Stimulated activated CD8-positive, alpha-beta memory T cell treated with anti-CD3 and anti-CD28 coated beads, Interleukin-7, amount 100 ng/mL, for 48 hours (primary cell): ENCODE data around the gene MFNG.

Source experiments
- DNase-seq, 2 donors: peaks; one replicate each; pipeline ENCODE4 v3.0.0-alpha.2; 2020; ENCODE audit warnings: low read depth in 1 of 2; ENCODE audit errors: extremely low read depth in 1 of 2

MFNG gene

DNA sequence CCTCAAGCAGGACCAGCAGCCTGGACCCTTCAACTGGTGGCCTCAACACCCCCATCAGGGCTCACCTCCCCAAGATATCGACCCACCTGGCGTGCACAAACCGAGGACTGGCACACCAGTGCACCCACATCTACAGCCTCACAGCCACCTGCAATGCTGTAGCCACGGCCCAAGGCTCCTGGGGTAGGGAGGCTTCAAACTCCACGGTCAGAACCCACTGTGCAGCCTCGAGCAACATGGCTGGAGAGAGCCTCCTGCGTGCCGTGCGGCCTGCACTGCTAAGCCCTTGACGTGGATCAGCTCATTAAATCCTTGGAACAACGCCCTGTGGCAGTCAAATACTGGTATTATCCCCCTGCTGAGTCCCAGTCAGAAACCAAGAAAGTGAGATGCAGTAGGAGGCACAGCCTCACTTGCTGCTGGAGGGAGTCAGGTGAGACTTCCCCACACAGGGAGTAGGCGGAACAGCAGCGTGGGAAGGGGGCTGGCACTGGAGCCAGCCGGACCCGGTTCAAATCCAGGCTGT, 28.4 kb upstream of the MFNG start:
- no peak for DNase-seq

DNA sequence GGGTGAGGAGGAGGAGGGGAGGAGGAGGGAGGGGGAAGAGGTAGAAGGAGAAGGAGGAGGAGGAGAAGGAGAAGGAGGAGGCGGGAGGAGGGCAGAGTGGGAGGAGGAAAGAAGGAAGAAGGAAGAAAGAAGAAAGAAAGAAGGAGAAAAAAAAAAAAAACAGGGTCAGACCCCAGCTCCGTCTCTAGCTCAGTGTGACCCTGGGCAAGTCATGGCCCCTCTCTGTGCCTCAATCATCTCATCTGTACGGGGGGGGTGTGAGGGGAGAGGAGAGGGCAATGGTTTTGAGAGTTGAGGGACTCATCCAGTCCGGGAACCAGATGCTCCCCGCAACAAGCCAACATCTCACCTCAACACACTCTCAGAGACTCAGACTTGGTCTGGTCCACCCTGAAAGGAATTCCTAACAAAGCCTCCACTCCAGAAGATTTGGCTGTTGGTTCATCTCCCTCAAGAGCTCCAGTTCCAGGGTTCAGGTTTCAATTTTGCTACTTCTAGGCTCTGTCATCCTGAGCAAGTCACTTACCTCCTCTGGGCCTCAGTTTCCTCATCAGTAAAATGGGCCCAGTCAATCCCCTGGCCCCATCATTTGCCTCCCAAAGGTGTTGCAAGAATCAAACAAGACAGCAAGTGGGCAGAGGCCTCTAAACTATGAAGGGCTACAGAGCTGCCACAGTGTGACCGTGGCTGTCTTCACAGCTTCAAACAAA, 25.4 kb upstream of the MFNG start:
- no peak for DNase-seq

DNA sequence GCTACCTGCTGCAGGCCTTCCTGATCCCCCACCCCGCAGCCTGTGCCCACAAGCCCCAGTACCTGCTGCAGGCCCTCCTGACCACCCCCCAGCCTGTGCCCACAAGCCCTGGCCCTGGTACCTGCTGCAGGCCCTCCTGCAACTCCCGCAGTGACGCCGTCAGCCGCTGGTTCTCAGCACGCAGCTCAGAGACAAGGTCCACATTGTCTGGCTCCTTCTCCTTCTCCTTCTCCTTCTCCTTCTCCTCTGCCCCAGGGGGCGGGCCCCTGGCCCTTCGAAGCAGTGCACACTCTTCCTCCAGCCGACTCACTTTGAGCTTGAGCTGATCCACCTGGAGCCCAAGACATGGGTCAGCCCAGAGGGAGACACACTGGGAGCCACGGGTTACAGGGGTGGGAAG, 23.9 kb upstream of the MFNG start:
- DNase-seq, result no peak

DNA sequence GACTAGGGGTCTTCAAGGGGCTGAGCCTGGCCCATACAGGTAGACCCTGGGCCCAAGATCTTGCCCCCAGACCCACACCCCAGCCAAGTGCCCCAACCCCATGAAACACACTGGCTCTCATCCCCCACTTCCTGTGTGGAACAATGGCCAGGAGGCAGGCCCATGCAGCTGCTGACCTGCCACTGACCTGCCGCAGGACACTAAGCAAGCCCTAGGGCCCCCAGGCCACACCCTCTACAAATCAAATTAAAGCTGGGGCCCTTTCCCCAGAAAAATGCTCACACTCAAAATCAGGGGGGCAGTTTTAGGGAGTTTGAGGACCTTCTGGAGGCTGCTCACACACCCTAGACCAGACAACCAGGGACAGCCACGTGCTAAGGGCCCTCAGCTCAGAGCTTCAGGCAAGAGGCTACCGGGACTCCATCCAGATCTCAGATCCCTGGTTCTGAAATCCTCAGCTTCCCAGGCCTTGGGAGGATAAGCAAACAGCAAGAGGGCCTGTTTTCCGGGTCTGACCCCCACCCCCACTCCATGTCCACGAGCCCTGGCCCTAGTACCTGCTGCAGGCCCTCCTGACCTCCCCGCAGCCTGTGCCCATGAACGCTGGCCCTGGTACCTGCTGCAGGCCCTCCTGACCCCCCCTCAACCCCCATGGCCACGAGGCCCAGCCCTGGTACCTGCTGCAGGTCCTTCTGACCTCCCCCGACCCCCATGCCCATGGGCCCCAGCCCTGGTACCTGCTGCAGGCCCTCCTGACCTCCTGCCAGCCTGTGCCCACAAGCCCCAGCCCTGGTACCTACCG, 23.1 kb upstream of the MFNG start:
- no peak for DNase-seq

DNA sequence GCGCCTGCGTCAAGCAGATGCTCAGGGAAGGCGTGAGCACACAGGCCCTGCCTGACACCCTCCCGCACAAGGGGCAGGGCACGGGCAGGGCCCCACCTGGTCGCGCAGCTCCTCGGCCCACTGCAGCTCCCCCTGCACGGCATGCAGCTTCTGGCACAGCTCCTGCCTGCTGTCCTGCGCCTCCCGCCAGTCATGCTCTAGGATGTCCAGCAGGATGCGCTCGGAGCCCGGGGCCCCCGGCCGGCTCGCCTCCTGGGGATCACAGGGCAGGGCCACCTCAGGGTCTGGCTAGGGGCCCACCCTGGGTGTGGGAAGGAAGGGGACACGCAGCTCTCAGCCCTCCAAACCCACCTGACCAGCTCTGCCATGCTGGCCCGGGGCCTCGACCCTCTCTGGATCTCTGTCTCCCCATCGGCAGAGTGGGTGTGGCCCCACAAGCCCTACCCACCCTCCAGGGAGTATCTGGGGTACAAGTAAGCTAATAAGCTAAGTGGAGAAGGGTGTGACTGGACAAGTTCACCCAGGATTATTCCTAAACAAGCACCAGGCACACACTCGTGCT, 22.3 kb upstream of the MFNG start:
- DNase-seq, result no peak

DNA sequence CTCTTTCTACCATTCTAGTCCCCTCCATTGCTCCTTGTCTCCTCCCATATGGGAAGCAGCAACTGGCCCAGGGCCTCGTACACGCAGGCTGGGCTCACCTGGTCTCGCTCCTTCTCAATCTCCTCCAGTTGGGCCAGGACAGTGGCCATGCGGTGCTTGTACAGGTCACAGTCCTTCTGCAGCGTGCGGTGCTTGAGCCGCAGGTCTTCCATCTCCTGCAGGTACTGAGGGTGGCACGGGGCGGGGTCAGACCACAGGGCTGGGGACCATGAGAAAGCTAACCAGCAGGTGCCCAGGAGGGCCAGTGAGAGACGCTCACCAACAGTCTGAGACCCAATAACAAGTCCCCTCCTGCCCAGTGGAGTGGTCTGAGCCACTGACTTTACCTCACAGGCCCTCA, 21.5 kb upstream of the MFNG start:
- no peak for DNase-seq

DNA sequence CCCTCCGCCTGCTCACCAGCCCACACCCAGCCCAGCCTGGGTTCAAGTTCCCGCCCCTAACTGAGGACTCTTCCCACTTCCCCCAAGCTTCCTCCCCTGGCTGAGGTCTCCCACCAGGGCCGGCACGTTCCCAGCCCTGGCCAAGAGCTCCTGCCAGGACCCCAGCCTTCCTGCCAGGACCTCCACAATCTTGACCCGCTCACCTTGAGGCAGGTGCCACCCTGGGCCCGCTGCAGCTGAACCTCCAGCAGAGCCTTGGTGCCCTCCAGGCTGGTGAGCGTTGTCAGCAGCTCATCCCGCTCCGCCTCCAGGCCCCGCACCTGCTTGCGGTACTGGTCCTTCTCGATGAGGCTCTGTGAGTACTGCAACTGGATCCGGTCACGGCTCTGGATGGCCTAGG, 19.8 kb upstream of the MFNG start:
- no peak for DNase-seq

DNA sequence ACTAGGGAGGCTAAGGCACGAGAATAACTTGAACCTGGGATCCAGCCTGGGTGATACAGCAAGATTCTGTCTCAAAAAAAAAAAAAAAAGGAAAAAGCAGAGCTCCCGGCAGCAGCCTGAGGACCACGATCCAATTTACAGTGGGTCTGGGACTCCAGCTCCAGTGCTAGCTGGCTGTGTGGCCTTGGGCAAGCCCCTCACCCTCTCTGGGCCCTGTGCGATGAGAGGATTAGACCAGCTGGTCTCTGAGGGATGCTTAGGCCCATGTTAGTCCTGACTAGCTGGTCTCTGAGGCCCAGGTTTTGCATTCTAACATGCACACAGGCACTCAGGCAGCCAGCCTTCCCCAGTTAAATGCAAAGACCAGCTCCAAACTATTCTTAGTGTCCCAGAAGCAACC, 19.4 kb upstream of the MFNG start:
- DNase-seq, result no peak

DNA sequence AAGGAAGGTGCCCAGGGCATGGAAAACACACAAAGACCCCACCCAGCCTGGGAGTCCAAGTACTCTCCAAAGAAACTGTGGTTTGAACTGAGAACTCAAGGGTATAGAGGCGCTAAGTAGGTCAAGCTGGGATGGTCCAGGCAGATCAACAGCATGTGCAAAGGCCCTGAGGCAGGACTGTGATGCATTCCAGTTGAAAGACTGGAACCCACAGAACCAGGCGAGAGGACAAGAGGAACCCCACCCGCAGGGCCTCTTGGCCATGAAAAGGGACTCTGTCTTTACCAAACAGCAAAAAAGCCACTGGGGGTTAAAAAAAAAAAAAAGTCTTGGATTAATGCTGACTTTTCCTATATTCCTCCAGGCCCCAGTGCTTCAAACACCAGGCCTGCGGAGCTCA, 18.8 kb upstream of the MFNG start:
- no peak for DNase-seq

DNA sequence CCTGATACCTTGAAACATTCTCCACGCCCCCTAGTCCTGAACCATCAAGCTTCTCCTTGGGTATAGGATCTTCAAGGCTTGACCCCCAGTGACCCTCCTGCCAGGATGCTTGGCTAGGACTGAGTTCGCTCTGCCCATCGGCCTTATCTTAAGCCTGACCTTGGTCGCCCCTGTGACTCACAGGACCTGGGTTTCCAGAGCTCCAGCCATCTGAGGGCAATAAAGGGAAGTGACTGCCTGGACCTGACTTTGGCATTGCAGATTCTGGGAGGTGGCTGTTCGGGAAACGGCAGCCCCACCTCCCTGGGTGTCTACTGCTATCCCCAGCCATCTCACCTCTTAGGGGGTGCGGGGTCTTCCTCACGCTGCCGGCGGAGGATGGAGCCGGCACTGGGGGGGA, 17.7 kb upstream of the MFNG start:
- no peak for DNase-seq

DNA sequence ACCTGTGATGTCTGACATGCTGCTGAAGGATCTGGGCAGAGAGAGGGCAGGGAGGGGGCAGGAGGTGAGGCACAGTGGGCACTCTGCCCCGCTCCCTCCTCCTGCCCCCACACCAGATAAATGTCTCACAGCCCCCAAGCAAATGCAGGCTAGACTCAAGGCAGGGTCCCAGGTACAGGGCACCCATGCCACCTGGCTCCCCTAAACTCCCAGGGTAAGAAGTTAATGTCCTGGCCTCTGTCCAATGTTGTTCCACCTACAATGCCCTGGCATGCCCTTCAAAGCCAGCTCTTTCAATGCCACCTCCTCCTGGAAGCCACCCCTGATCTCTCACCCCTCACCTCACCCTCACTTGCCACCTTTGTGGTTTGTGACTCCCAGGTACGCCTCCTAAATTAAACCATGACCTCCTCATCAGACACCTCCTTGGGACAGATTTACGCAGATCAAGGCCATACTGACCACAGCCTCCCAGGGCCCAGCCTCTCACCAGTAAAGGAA, 17.0 kb upstream of the MFNG start:
- no peak for DNase-seq

DNA sequence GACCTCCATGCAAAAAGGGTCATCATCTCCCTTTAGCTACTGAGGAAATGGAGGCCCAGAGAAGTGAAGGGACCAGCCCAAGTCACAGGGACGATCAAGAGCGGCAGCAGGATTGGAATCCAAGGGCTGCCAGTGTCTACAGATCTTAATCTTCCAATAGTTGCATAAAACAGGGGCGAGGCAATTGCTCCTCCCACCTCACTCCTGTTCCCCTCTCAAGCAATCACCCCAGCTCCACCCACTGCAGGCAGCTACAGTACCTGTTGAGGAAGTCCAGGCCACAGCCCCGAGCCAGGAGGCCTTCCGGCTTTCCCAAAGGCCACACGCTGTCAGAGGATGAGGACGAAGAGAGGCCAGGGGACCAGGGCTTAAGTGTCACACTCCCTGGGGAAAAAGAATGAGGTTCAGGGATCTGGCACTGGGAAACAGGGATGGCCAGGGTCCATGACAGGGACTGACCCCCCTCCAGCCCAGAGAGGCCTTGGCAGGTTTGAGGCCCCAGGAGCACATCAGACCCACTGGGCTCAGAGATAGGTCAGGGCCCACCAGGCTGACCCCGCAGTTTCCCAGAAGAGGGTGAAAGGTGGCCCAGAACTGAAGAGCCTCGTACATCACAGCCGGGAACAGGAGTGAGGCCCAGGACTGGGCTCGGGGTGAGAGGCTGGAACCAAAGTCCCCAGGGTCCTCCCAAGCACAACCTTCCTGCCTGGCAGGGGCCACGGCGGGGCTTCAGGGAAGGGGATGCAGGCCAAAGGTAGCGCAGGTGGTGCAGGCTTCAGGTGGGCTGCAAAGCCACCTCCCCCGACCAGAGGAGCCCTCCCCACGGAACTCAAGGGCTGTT, 16.4 kb upstream of the MFNG start:
- no peak for DNase-seq

DNA sequence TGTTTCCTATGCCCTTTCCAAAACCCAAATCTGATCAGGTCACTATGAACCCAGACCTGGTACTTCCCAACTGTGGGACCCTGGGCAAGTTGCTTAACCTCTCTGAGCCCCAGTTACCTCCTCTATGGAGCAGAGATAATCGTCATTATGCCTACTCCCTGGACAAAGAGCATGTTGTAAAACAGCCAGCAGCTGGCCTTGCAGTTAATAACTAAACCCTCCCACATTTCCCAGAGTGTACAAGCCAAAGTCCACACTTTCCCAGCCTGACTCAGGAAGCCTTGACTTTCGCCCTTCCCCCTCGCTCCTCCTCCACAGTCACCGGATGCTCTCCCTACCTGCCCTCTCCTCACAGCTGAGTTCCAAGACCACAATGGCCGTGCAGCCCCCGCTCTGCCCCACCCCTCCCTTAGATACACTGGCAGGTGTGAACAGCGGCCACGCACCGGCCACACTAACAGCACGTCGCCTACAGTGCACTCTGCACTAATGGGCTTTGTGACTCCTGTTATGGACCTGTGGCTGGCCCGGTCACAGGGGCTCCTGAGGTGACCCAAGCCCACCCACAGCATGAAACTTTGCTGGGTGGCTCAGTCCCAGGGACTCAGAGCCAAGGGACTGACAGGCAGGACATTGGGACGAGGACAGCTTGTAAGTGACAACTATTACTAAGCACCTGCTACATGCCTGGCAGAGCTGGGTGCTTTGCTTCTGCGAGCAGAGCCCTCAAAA, 15.6 kb upstream of the MFNG start:
- no peak for DNase-seq

DNA sequence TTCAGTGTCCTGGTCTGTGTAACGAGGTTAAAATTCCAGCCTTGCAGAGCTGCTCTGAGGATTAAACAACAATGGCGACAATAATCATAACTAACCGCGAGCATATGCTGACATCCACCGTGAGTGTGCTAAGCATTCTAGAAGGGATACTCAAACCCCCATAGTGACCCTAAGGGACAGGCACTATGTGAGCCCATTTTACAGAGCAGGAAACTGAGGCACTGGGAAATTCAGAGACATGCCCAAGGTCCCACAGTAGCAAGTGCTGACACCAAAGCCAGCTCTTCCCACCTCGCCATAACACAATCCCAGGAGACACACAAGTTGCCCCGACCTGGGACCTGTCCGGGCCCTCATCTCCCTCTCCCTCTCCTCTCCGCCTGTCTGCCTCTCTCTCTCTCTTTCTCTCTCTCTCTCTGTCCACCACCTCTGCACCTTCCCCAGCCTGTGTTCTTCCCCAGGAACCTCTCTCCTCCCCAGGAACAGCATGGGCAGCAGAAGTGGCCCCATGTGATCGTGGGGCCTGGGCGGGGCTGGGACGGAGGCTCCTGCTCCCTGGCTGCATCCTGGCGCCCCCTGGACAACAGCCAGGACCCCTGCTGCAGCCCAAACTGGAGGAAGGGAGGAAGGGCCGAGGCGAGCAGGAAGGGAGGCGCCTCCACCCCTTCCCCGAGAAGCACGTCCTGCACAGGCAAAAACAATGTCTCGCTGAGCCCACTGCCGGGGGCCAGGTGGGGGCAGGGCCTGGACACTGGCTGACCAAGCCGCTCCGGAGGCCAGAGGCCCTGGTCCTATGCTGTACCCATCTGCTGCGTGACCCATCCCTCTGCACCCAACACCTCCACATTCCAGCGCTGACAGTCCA, 14.8 kb upstream of the MFNG start:
- DNase-seq, result no peak

DNA sequence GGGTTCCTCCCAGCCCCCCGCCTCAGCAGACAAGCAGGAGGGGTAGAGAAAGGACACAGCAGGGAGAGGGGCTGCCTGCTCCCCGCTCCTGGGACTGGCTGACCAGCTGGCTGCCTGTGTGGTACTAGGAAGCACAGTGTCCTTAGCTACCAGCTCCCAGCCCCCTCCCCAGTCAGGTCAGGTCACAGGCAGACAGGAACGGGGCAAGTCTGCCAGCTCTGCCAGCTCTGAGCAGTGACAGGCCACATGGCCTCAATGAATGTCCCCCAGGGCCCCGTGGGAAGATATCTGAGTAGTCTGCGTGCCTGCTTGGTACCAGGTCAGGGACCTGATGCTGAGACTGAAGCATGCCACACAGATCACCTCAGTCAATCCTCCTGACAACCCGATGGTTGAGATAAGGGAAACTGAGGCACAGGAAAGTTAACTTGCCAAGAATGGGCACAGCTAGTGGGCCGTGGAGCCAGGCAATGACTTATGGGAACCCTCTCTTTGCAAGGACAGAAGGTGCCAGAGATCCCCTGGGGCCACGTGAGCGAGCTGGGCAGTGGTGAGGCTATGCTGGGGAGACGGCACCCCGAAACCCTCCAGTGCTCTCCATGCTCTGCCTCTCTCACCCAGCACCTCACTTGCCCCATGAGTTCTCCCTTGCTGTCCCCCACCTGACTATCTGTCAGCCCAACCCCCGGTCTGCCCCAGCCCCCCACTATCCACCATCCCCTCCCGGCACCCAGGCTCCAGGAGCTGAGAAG, 13.8 kb upstream of the MFNG start:
- DNase-seq, result no peak

DNA sequence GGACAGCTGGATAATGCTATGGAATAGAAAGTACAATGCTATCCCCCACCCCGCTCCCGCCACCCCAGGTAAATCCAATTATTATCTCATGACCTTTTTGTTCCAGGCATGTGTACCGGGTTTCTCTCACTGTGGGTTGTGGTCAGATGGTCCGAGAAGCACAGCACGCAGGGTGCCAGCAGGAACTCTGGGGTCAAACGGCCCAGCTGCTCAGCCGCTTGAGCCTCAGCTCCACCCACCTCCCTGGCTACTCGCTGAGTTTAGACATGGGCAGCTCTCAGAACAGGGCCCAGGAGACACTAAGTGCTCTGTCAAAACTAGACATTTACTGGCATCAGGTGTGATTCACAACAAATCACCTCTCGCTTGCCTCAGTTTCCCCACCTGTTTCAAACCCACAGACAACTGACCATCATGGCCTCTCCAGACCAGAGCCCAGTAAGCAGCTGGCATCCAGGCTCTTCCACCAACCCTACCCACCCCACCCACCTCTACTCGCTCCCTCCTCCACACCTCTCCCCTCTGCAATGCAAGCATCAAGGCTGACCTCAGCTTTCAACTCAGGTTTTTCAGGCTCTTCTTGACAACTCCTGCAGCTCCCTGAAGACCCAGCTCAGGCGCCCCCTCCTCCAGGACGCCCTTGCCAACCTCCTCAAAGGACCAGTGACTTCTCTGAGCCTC, 13.0 kb upstream of the MFNG start:
- no peak for DNase-seq

DNA sequence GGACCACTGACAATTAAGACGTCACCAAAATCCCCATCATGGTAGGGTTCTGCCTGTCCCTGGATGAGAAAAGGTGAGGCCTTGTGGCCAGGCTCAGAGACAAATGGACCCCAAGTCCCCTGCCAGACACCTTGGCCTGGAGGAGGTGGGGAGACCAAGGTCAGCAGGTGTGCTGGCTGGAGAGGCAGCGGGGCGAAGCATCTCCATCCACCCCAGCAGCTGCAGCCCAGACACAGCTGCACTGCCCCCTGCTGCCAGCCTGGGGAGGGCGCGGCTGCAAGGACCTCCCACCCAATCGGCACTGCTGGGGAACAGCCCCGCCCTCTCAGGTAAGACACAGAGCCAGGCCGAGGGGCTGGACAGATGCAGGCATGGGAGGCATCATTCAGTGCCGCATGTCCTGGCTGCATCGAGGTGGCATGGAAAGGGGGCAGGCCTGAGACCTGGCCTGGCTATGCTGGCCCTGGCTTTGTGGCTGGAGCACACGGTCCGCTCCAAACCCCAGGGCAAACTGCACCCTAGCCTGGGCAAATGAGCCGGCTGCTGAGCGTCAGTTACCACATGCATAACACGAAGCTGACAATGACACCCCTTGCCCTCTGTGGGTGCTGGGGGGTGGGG, 12.2 kb upstream of the MFNG start:
- peak; percentile 41 to 55 for DNase-seq
